ENCODE data around the gene CHD6. TPM values are rescaled to one million over a fixed set of nuclear protein-coding genes. Genes with fewer than 3 reads are reported as not detected.

Gene CHD6
- total and polyA plus RNA-seq, 2 of the 13 experiments (the other 11 are each of a cell fraction or from before 2014, with no cell fraction given): 14.4 to 52.0 TPM

- TF ChIP-seq ZHX2 (IDR thresholded peaks at IDR 0.05; ENCODE audit: low read depth) (no peak), ZHX2 (CRISPR knock-in tag; IDR thresholded peaks at IDR 0.05; ENCODE audit: borderline replicate concordance) (no peak), RELA (CRISPR knock-in tag; IDR thresholded peaks at IDR 0.05) (0 out of 2 replicates have a peak, but pooled peaks have one; percentile 40), MED1 (CRISPR knock-in tag; IDR thresholded peaks at IDR 0.05) (no peak), PITX1 (CRISPR knock-in tag; IDR thresholded peaks at IDR 0.05) (0 out of 2 replicates have a peak, but pooled peaks have one; percentile 32), ZNF776 (CRISPR knock-in tag; IDR thresholded peaks at IDR 0.05) (0 out of 2 replicates have a peak, but pooled peaks have one; percentile 14), GZF1 (CRISPR knock-in tag; IDR thresholded peaks at IDR 0.05) (0 out of 2 replicates have a peak, but pooled peaks have one; percentile 41), ZNF83 (CRISPR knock-in tag; IDR thresholded peaks at IDR 0.05; ENCODE audit: borderline replicate concordance) (0 out of 2 replicates have a peak, but pooled peaks have one; percentile 30), ZNF773 (CRISPR knock-in tag; IDR thresholded peaks at IDR 0.05; ENCODE audit: borderline replicate concordance) (no peak), ZNF768 (CRISPR knock-in tag; IDR thresholded peaks at IDR 0.05) (peak; percentile 34; the same call in 1 of the 2 replicates), HNF1B (CRISPR knock-in tag; IDR thresholded peaks at IDR 0.05) (no peak), MTF1 (CRISPR knock-in tag; IDR thresholded peaks at IDR 0.05) (no peak), ZNF761 (CRISPR knock-in tag; conservative IDR thresholded peaks at IDR 0.05) (0 out of 2 replicates have a peak, but pooled peaks have one; percentile 16), NFE2L1 (CRISPR knock-in tag; IDR thresholded peaks at IDR 0.05; ENCODE audit: borderline replicate concordance) (peak; percentile 42; the same call in 1 of the 2 replicates), ZFX (CRISPR knock-in tag; IDR thresholded peaks at IDR 0.05; ENCODE audit: low read depth) (0 out of 2 replicates have a peak, but pooled peaks have one; percentile 5), ZNF687 (CRISPR knock-in tag; IDR thresholded peaks at IDR 0.05) (peak; percentile 38; the same call in 1 of the 2 replicates)
These were observed 257.1 kb downstream of the CHD6 start (continued) for GRCh38 chr20:41360831-41361756.

All from HepG2 (cell line).